ENCODE measurements around the gene GALNT10. TPM values are rescaled to one million over a fixed set of nuclear protein-coding genes. Genes with fewer than 3 reads are reported as not detected.

Gene GALNT10
- total RNA-seq, 1 experiment from 2014 or later = 22.9 TPM

- Mint-ChIP-seq H3K4me1 (no peaks in the 10 kb centered on the region), H3K4me3 (no peak overlapping the region), H3K9me3 (no peaks in the 10 kb centered on the region), H3K36me3 (peaks cover 5% of the 10 kb centered on the region), H3K27ac (no peak overlapping the region), H3K27me3 (ENCODE audit: low read depth) (no peaks in the 10 kb centered on the region; the same call in 1 of the 2 replicates)
- DNase-seq (ENCODE audit: low spot score) (no peak), ATAC-seq (no peak)
- ChIA-PET POLR2A (no interaction called here), CTCF (no interaction called here)
- no peak for TF ChIP-seq GABPB1 (CRISPR knock-in tag; IDR thresholded peaks at IDR 0.05)
- no peak for TF ChIP-seq FOXJ3 (CRISPR knock-in tag; IDR thresholded peaks at IDR 0.05; ENCODE audit: borderline replicate concordance)
- TF ChIP-seq, protein P1, sequence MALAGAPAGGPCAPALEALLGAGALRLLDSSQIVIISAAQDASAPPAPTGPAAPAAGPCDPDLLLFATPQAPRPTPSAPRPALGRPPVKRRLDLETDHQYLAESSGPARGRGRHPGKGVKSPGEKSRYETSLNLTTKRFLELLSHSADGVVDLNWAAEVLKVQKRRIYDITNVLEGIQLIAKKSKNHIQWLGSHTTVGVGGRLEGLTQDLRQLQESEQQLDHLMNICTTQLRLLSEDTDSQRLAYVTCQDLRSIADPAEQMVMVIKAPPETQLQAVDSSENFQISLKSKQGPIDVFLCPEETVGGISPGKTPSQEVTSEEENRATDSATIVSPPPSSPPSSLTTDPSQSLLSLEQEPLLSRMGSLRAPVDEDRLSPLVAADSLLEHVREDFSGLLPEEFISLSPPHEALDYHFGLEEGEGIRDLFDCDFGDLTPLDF (CRISPR knock-in tag; IDR thresholded peaks at IDR 0.05) = no peak
- no peak for TF ChIP-seq RELA (CRISPR knock-in tag; IDR thresholded peaks at IDR 0.05; ENCODE audit: borderline replicate concordance)
- TF ChIP-seq AR (CRISPR knock-in tag; IDR thresholded peaks at IDR 0.05) = no peak
- TF ChIP-seq SMAD3 (CRISPR knock-in tag; IDR thresholded peaks at IDR 0.05; ENCODE audit: borderline replicate concordance) = no peak
- TF ChIP-seq CREM (CRISPR knock-in tag; IDR thresholded peaks at IDR 0.05) = no peak
- TF ChIP-seq KAT7 (CRISPR knock-in tag; IDR thresholded peaks at IDR 0.05; ENCODE audit: borderline replicate concordance) = no peak
- TF ChIP-seq IRF2 (CRISPR knock-in tag; IDR thresholded peaks at IDR 0.05; ENCODE audit: borderline replicate concordance, low read depth) = no peak
- TF ChIP-seq, protein P2, sequence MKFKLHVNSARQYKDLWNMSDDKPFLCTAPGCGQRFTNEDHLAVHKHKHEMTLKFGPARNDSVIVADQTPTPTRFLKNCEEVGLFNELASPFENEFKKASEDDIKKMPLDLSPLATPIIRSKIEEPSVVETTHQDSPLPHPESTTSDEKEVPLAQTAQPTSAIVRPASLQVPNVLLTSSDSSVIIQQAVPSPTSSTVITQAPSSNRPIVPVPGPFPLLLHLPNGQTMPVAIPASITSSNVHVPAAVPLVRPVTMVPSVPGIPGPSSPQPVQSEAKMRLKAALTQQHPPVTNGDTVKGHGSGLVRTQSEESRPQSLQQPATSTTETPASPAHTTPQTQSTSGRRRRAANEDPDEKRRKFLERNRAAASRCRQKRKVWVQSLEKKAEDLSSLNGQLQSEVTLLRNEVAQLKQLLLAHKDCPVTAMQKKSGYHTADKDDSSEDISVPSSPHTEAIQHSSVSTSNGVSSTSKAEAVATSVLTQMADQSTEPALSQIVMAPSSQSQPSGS (CRISPR knock-in tag; IDR thresholded peaks at IDR 0.05; ENCODE audit: borderline replicate concordance, low read depth) = no peak
- TF ChIP-seq, protein P3, sequence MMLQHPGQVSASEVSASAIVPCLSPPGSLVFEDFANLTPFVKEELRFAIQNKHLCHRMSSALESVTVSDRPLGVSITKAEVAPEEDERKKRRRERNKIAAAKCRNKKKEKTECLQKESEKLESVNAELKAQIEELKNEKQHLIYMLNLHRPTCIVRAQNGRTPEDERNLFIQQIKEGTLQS (CRISPR knock-in tag; conservative IDR thresholded peaks at IDR 0.05) = no peak
- TF ChIP-seq NFYB (CRISPR knock-in tag; conservative IDR thresholded peaks at IDR 0.05; ENCODE audit: low read depth) = no peak
- TF ChIP-seq ZNF423 (CRISPR knock-in tag; IDR thresholded peaks at IDR 0.05) = no peak
- no peak for TF ChIP-seq PRRX2 (CRISPR knock-in tag; IDR thresholded peaks at IDR 0.05)
- no peak for TF ChIP-seq FOXP4 (CRISPR knock-in tag; IDR thresholded peaks at IDR 0.05)
- TF ChIP-seq JUN (CRISPR knock-in tag; IDR thresholded peaks at IDR 0.05) = no peak
- no peak for TF ChIP-seq ZNF121 (CRISPR knock-in tag; IDR thresholded peaks at IDR 0.05)
These were observed 220.8 kb downstream of the GALNT10 start for GRCh38 chr5:154411338-154411737.

DNA sequence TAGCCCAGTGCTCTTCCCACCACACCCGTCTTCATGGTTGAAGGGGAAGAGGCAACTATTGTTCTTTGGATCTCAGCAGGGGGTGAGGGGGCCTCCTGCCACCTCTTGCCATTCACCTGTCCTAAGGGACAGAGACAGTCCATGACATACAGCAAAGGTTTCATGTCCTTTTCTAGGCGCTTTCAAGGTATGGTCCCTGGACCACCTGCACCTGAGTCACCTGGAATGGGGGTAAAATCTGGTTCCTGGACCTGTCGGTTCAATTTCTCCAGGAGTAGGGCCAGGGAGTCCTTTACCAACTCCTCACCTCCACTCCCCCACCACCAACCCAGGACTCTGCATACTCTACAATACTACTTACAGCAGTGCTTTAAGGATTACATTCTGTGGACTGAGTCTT, 221.8 kb downstream of the GALNT10 start:
- Mint-ChIP-seq H3K27me3 (ENCODE audit: low read depth) (no peaks in the 10 kb centered on the region; the same call in 1 of the 2 replicates), H3K9me3 (no peaks in the 10 kb centered on the region), H3K36me3 (peaks cover 5% of the 10 kb centered on the region), H3K4me3 (no peak overlapping the region), H3K4me1 (no peaks in the 10 kb centered on the region), H3K27ac (no peak overlapping the region)
- CTCF ChIA-PET = no interaction called here
- TF ChIP-seq MXD4 (CRISPR knock-in tag; IDR thresholded peaks at IDR 0.05; ENCODE audit: borderline replicate concordance) = no peak
- no peak for DNase-seq (ENCODE audit: low spot score)
- POLR2A ChIA-PET = no interaction called here
- ATAC-seq = no peak

Data from WTC11 (cell line).